ENCODE measurements around the gene PPARA.

The PPARA gene

GRCh38 chr22:46113110-46113909 lies 37.0 kb upstream of the PPARA start:
- peak in 1 of 42 donors; percentile 47 for DNase-seq
- intact Hi-C loops (cut with DNase I) = no loop called here

GRCh38 chr22:46113910-46114517 lies 36.3 kb upstream of the PPARA start:
- intact Hi-C loops (cut with DNase I) = no loop called here
- DNase-seq = peak in 1 of 42 donors; percentile 30

- DNase-seq = peak in 1 of 42 donors; percentile 23
- intact Hi-C loops (cut with DNase I) = no loop called here
Observed at GRCh38 chr22:46114518-46115387, 35.6 kb upstream of the PPARA start.

GRCh38 chr22:46115388-46115678 lies 35.0 kb upstream of the PPARA start:
- DNase-seq = no peak
- intact Hi-C loops (cut with DNase I) = no loop called here

GRCh38 chr22:46115755-46116490 lies 34.4 kb upstream of the PPARA start:
- DNase-seq = peak in 2 of 42 donors; percentile 28 to 31
- intact Hi-C loops (cut with DNase I) = loop anchor here (2.0 kb wide), 1 partner anchor 109 kb away; no protein-coding TSS in a partner anchor

GRCh38 chr22:46116491-46116958 lies 33.8 kb upstream of the PPARA start:
- DNase-seq = peak; percentile 86 to 98 (median 94)
- intact Hi-C loops (cut with DNase I) = loop anchor here (2.0 kb wide), 1 partner anchor 110 kb away; no protein-coding TSS in a partner anchor

GRCh38 chr22:46117206-46118199 lies 32.8 kb upstream of the PPARA start:
- intact Hi-C loops (cut with DNase I) = loop anchor here (2.0 kb wide), 1 partner anchor 111 kb away; no protein-coding TSS in a partner anchor
- DNase-seq = no peak

- intact Hi-C loops (cut with DNase I) = no loop called here
- no peak for DNase-seq
Observed at GRCh38 chr22:46119093-46119728, 31.1 kb upstream of the PPARA start.

- peak in 2 of 42 donors; percentile 41 to 51 for DNase-seq
- intact Hi-C loops (cut with DNase I) = loop anchor here (5.0 to 10.0 kb wide), 3 partner anchors 177 to 425 kb away; partner anchors contain the start of gene GTSE1
Observed at GRCh38 chr22:46119729-46120419, 30.5 kb upstream of the PPARA start.

- no peak for DNase-seq
- intact Hi-C loops (cut with DNase I) = loop anchor here (5.0 to 10.0 kb wide), 3 partner anchors 177 to 424 kb away; partner anchors contain the start of gene GTSE1
Observed at GRCh38 chr22:46120420-46120737, 29.9 kb upstream of the PPARA start.

- no peak for DNase-seq
- intact Hi-C loops (cut with DNase I) = loop anchor here (5.0 to 10.0 kb wide), 3 partner anchors 176 to 424 kb away; partner anchors contain the start of gene GTSE1
Observed at GRCh38 chr22:46121079-46121478, 29.2 kb upstream of the PPARA start.

GRCh38 chr22:46121523-46122287 lies 28.6 kb upstream of the PPARA start:
- intact Hi-C loops (cut with DNase I) = loop anchor here (5.0 to 10.0 kb wide), 3 partner anchors 176 to 423 kb away; partner anchors contain the start of gene GTSE1
- no peak for DNase-seq

GRCh38 chr22:46122511-46122971 lies 27.8 kb upstream of the PPARA start:
- intact Hi-C loops (cut with DNase I) = loop anchor here (5.0 to 10.0 kb wide), 3 partner anchors 175 to 422 kb away; partner anchors contain the start of gene GTSE1
- peak in 40 of 42 donors; percentile 63 to 92 (median 80) for DNase-seq

GRCh38 chr22:46122980-46123693 lies 27.2 kb upstream of the PPARA start:
- intact Hi-C loops (cut with DNase I) = loop anchor here (5.0 to 10.0 kb wide), 3 partner anchors 174 to 422 kb away; partner anchors contain the start of gene GTSE1
- DNase-seq = no peak

Data from head of caudate nucleus (tissue), 42 donors.